Fibroblast of the aortic adventitia (primary cell): ENCODE measurements around the gene ALDH8A1. TPM values are rescaled to one million over a fixed set of nuclear protein-coding genes. Genes with fewer than 3 reads are reported as not detected.

Experiments used
- DNase-seq: peaks from one replicate; pipeline ENCODE4 v3.0.0-alpha.2; 2010; ENCODE audit warnings: low read depth
- H3K4me3 ChIP-seq: 2 replicates; pipeline ENCODE4 v1.5.1; 2011; ENCODE audit warnings: low read depth, mild to moderate bottlenecking, control low read depth, low read length, moderate library complexity
- CTCF ChIP-seq: IDR thresholded peaks from 2 replicates; pipeline ENCODE4 v1.5.1; 2011; ENCODE audit warnings: mild to moderate bottlenecking, low read length, control low read depth, inconsistent platforms; ENCODE audit not compliant: insufficient read depth
- total RNA-seq: library from RNA; depleted of rRNA; stranded (reverse); fragments of >200 nt; gene quantifications from 2 replicates; pipeline ENCODE4 v1.2.3, GENCODE V29; 2012; ENCODE audit warnings: low replicate concordance

The ALDH8A1 gene
- total RNA-seq, 1 donor = 0.09 TPM

DNA sequence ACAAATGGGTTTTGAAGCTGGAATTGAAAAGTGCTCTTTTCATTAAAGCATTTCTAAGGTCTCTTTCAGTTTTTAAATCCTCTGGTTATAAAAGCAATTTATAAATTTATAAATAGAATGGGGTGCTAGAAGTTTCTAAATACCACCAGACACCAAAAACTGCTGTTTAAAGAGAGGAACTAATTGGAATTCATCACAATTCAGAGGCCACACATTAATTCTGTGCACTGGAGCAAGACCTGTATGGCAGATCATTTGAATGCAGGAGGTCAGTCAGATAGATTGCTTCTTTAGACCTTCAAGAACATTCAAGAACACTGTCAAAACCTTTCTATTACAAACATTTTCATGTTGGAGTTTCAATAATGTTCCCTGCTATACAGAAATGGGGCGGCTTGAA, 55.1 kb downstream of the ALDH8A1 start:
- TF ChIP-seq CTCF = no peak
- no peak overlapping the region for H3K4me3 ChIP-seq
- DNase-seq = no peak

DNA sequence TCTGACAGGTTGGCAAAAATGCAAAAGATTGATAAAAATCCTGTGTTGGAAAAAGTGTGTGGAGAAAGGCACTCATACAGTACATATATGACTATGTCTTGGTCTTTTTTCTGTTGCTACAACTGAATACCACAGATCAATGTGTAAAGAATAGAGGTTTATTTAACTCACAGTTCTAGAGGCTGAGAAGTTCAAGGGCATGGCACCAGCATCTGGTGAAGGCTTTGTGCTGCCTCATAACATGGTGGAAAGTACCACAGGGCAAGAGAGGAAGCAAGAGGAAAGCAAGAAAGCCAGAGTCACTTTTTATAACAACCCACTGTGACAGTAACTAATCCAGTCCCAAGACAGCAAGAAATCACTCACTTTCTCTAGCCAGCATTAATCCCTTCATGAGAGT, 57.5 kb downstream of the ALDH8A1 start:
- TF ChIP-seq CTCF = no peak
- DNase-seq = no peak
- H3K4me3 ChIP-seq = no peak overlapping the region

DNA sequence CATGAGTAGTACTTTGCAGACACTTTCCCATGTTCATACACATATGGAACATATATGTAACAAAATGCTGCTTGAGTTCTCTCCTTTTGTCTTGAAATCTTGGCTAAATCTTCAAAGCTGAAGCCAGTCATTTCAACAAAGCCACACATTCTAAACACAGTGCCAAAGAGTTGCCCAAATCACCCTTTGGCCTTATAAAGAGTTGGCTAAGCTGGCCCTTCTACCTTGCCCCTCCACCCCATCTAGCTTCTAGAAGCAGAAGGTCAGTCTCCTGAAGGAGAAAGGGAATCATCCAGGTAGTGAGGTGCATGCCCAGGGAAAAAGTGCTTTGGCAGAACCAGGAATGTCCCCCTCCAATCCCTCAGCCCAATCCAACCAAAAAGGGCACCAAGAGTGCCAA, 58.3 kb downstream of the ALDH8A1 start:
- no peak overlapping the region for H3K4me3 ChIP-seq
- no peak for TF ChIP-seq CTCF
- DNase-seq = no peak

GRCh38 chr6:134888316-134888715, 61.6 kb downstream of the ALDH8A1 start:
- no peak for TF ChIP-seq CTCF
- H3K4me3 ChIP-seq = no peak overlapping the region
- DNase-seq = peak; percentile 20

DNA sequence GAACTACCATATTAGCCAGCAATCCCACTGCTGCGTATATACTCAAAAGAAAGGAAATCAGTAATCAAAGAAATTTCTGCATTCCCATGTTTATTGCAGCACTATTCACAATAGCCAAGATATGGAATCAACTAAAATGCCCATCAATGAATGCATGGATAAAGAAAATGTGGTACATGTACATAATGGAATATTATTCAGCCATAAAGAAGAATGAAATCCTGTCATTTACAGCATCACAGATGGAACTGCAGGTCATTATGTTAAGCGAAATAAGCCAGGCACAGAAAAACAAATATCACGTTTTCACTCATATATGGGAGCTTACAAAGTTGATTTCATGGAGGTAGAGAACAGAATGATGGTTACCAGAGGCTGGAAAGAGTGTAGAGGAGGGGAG, 65.1 kb downstream of the ALDH8A1 start:
- no peak overlapping the region for H3K4me3 ChIP-seq
- no peak for TF ChIP-seq CTCF
- DNase-seq = no peak

DNA sequence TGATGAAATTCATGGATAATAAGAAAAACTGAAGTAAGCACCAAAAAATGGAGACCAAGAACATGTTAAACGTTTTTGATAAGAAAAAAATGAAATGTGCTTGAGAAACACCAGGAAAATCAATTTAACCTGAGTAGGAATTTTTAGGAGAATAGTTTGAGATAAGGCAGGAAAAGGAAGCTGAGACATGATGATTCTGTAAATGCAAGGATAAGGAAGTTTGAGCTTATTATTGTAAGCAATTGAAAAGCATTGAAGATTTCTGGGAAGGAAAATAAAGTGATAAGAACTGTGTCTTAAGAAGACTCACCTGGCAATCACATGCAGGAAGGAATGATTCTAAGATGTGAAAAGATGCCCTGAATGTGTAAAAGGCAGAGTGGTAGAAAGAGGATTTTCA, 66.6 kb downstream of the ALDH8A1 start:
- peak; percentile 66 for DNase-seq
- H3K4me3 ChIP-seq = no peak overlapping the region
- TF ChIP-seq CTCF = no peak

GRCh38 chr6:134882426-134883038, 67.4 kb downstream of the ALDH8A1 start:
- DNase-seq = peak; percentile 96
- no peak overlapping the region for H3K4me3 ChIP-seq
- peak; percentile 94 for TF ChIP-seq CTCF
